A549 treated with RU486 at 1 μM for 4 hours (cell line): ENCODE measurements around the gene GPR162. TPM values are rescaled to one million over a fixed set of nuclear protein-coding genes. Genes with fewer than 3 reads are reported as not detected.

Experiments used
- total RNA-seq: library from RNA; stranded (reverse); fragments of 200-300 nt; extraction: Qiagen RNA extraction; gene quantifications from 5 replicates; pipeline ENCODE4 v1.2.3, GENCODE V29; 2022; ENCODE audit warnings: low read depth

The GPR162 gene
- 0.22 to 1.1 TPM (median 0.49 TPM) in 5 replicates for total RNA-seq

GRCh38 chr12:6821591-6822425 is at the start of gene GPR162:
Gene GPR162, plus strand, starts transcription at chr12:6821821. Its CDS starts 2,078 bp downstream, at chr12:6823899.

GRCh38 chr12:6772331-6772695 is 49.3 kb upstream of the GPR162 start, which contains the start of gene LAG3:
Gene LAG3, plus strand, starts transcription at chr12:6772520. Its CDS starts 333 bp downstream, at chr12:6772853.

GRCh38 chr12:6788972-6789924 is 32.4 kb upstream of the GPR162 start, which contains the start of gene CD4:
Gene CD4, plus strand, starts transcription at chr12:6789528. Its CDS starts 10,611 bp downstream, at chr12:6800139.

GRCh38 chr12:6827982-6828780 is 6.6 kb downstream of the GPR162 start, which contains the start of gene P3H3:
Gene P3H3, plus strand, starts transcription at chr12:6828407. Its CDS starts 34 bp downstream, at chr12:6828441.

GRCh38 chr12:6840761-6841515 is 19.3 kb downstream of the GPR162 start, which contains the start of gene GNB3:
Gene GNB3, plus strand, starts transcription at chr12:6840925. Its CDS starts 363 bp downstream, at chr12:6841288.

GRCh38 chr12:6851153-6851920 is 29.7 kb downstream of the GPR162 start, which contains the start of gene CDCA3:
Gene CDCA3, minus strand, starts transcription at chr12:6851286. Its CDS starts 334 bp downstream, at chr12:6850952.

GRCh38 chr12:6851921-6852650 is 30.5 kb downstream of the GPR162 start, which contains the start of gene USP5:
Gene USP5, plus strand, starts transcription at chr12:6852150. Its CDS starts 30 bp downstream, at chr12:6852180.

GRCh38 chr12:6867413-6868210 is 46.0 kb downstream of the GPR162 start, which contains the start of gene TPI1:
Gene TPI1, plus strand, starts transcription at chr12:6867531. Its CDS starts 36 bp downstream, at chr12:6867567.

GRCh38 chr12:6873094-6874014 is 51.7 kb downstream of the GPR162 start, which contains the start of gene SPSB2:
Gene SPSB2, minus strand, starts transcription at chr12:6873303. Its CDS starts 402 bp downstream, at chr12:6872901.

Other genes starting within 250 kb of the GPR162 start
- 63.6 to 81.6 TPM (median 70.1 TPM) in 5 replicates for gene CHD4, start 214.4 kb upstream of the GPR162 start, total RNA-seq
- gene LPAR5, start 185.9 kb upstream of the GPR162 start, total RNA-seq, result 0.30 to 0.91 TPM (median 0.50 TPM) in 5 replicates
- gene ACRBP, start 174.4 kb upstream of the GPR162 start, total RNA-seq, result 0.21 to 0.39 TPM (median 0.30 TPM) in 4 of 5 replicates, not detected in the other
- 13.4 to 17.6 TPM (median 16.0 TPM) in 5 replicates for gene ING4, start 158.7 kb upstream of the GPR162 start, total RNA-seq
- gene ZNF384, start 132.4 kb upstream of the GPR162 start, total RNA-seq, result 52.6 to 62.9 TPM (median 62.6 TPM) in 5 replicates
- 0.51 to 1.1 TPM (median 0.81 TPM) in 5 replicates for gene PIANP, start 121.0 kb upstream of the GPR162 start, total RNA-seq
- 45.2 to 57.8 TPM (median 55.4 TPM) in 5 replicates for gene COPS7A, start 97.8 kb upstream of the GPR162 start, total RNA-seq
- gene MLF2, start 68.7 kb upstream of the GPR162 start, total RNA-seq, result 260 to 330 TPM (median 311 TPM) in 5 replicates
- gene PTMS, start 55.5 kb upstream of the GPR162 start, total RNA-seq, result 655 to 1,143 TPM (median 965 TPM) in 5 replicates
- 0.69 to 1.6 TPM (median 1.3 TPM) in 5 replicates for gene LAG3, start 49.3 kb upstream of the GPR162 start, total RNA-seq
- not detected in 5 replicates for gene CD4, start 32.3 kb upstream of the GPR162 start, total RNA-seq
- 20.6 to 31.4 TPM (median 26.1 TPM) in 5 replicates for gene P3H3, start 6.6 kb downstream of the GPR162 start, total RNA-seq
- 1.0 to 3.0 TPM (median 1.9 TPM) in 5 replicates for gene GNB3, start 19.1 kb downstream of the GPR162 start, total RNA-seq
- 77.3 to 87.9 TPM (median 81.9 TPM) in 5 replicates for gene CDCA3, start 29.5 kb downstream of the GPR162 start, total RNA-seq
- gene USP5, start 30.3 kb downstream of the GPR162 start, total RNA-seq, result 74.4 to 95.2 TPM (median 79.1 TPM) in 5 replicates
- 1,427 to 1,634 TPM (median 1,600 TPM) in 5 replicates for gene TPI1, start 45.7 kb downstream of the GPR162 start, total RNA-seq
- gene SPSB2, start 51.5 kb downstream of the GPR162 start, total RNA-seq, result 15.4 to 25.5 TPM (median 22.8 TPM) in 5 replicates
- gene LRRC23, start 83.0 kb downstream of the GPR162 start, total RNA-seq, result 16.6 to 19.4 TPM (median 18.2 TPM) in 5 replicates
- gene ENO2, start 92.8 kb downstream of the GPR162 start, total RNA-seq, result 36.1 to 43.9 TPM (median 38.6 TPM) in 5 replicates
- gene ATN1, start 106.1 kb downstream of the GPR162 start, total RNA-seq, result 46.3 to 79.4 TPM (median 70.1 TPM) in 5 replicates
- not detected in 5 replicates for gene RNU7-1, start 122.0 kb downstream of the GPR162 start, total RNA-seq
- gene C12orf57, start 122.2 kb downstream of the GPR162 start, total RNA-seq, result 259 to 304 TPM (median 287 TPM) in 5 replicates
- gene PTPN6, start 129.5 kb downstream of the GPR162 start, total RNA-seq, result 9.5 to 14.0 TPM (median 11.9 TPM) in 5 replicates
- 303 to 358 TPM (median 334 TPM) in 5 replicates for gene PHB2, start 148.8 kb downstream of the GPR162 start, total RNA-seq
- 61.3 to 85.1 TPM (median 67.4 TPM) in 5 replicates for gene EMG1, start 149.1 kb downstream of the GPR162 start, total RNA-seq
- 33.9 to 38.3 TPM (median 36.4 TPM) in 5 replicates for gene LPCAT3, start 196.7 kb downstream of the GPR162 start, total RNA-seq
- 38.1 to 57.7 TPM (median 45.5 TPM) in 5 replicates for gene C1S, start 238.9 kb downstream of the GPR162 start, total RNA-seq